Measurements from ENCODE around the gene CSGALNACT2.

The CSGALNACT2 gene

GRCh38 chr10:43204042-43204942 is 66.0 kb downstream of the CSGALNACT2 start:
- DNase-seq: no peak

GRCh38 chr10:43204943-43205671 is 66.9 kb downstream of the CSGALNACT2 start:
- no peak for DNase-seq

GRCh38 chr10:43205681-43206390 is 67.6 kb downstream of the CSGALNACT2 start:
- DNase-seq: no peak

- no peak for DNase-seq
Observed at GRCh38 chr10:43206391-43207235, 68.4 kb downstream of the CSGALNACT2 start.

GRCh38 chr10:43208147-43209073 is 70.2 kb downstream of the CSGALNACT2 start:
- DNase-seq: no peak

GRCh38 chr10:43209074-43209455 is 70.8 kb downstream of the CSGALNACT2 start:
- no peak for DNase-seq

GRCh38 chr10:43209651-43210141 is 71.5 kb downstream of the CSGALNACT2 start:
- no peak for DNase-seq

- no peak for DNase-seq
Observed at GRCh38 chr10:43210556-43210955, 72.3 kb downstream of the CSGALNACT2 start.

GRCh38 chr10:43211030-43211429 is 72.8 kb downstream of the CSGALNACT2 start:
- DNase-seq: no peak

GRCh38 chr10:43211431-43212042 is 73.3 kb downstream of the CSGALNACT2 start:
- DNase-seq: no peak

GRCh38 chr10:43212043-43212721 is 73.9 kb downstream of the CSGALNACT2 start:
- DNase-seq: no peak

GRCh38 chr10:43214071-43214955 is 76.1 kb downstream of the CSGALNACT2 start:
- no peak for DNase-seq

- DNase-seq: no peak
Observed at GRCh38 chr10:43214956-43215561, 76.8 kb downstream of the CSGALNACT2 start.

- no peak for DNase-seq
Observed at GRCh38 chr10:43215758-43216455, 77.7 kb downstream of the CSGALNACT2 start.

GRCh38 chr10:43216931-43217562 is 78.8 kb downstream of the CSGALNACT2 start:
- DNase-seq: no peak

- DNase-seq: no peak
Observed at GRCh38 chr10:43217563-43218205, 79.4 kb downstream of the CSGALNACT2 start.
